SK-N-SH (cell line): ENCODE measurements around the gene EFCC1. TPM values are rescaled to one million over a fixed set of nuclear protein-coding genes. Genes with fewer than 3 reads are reported as not detected.

Source experiments
- CTCF ChIA-PET: fragments of 300-600, 350-600 bp; formaldehyde crosslinking; extraction: SDS; loops from one replicate; lab custom pipeline; 2021; lab: Yijun Ruan, JAX
- POLR2A ChIA-PET: fragments of 350-600 bp; sonication (Branson Sonifier 250); formaldehyde crosslinking; extraction: SDS; loops from one replicate; lab custom pipeline; 2020; ENCODE audit warnings: antibody characterized with exemption, inconsistent platforms; lab: Yijun Ruan, JAX
- DNase-seq: peaks from one replicate; pipeline ENCODE4 v3.0.0; 2012
- H2AFZ ChIP-seq: fragments of 200-600 bp; sonication (generic); 2 replicates; pipeline ENCODE4 v1.8.1; 2016; ENCODE audit warnings: antibody characterized with exemption, mild to moderate bottlenecking, low read depth
- H3F3A ChIP-seq: fragments of 200-600 bp; sonication (generic); replicated peaks from 2 replicates; pipeline ENCODE3; 2016; ENCODE audit warnings: antibody characterized with exemption, mild to moderate bottlenecking; ENCODE audit not compliant: insufficient read depth
- H3K27ac ChIP-seq, 2 experiments: fragments of 200-500 bp in 1 of 2; fragments of 200-600 bp in 1 of 2; sonication (Bioruptor generic) in 1 of 2; sonication (generic), shearing (Covaris generic) in 1 of 2; 2 replicates each; pipeline versions ENCODE4 v1.5.1 to v1.6.1; 2014 to 2016; ENCODE audit warnings: low read depth in 2 of 2, inconsistent platforms in 1 of 2, low read length in 1 of 2, mild to moderate bottlenecking in 1 of 2, mixed read lengths in 1 of 2
- H3K27me3 ChIP-seq: fragments of 200-600 bp; sonication (generic), shearing (Covaris generic); 2 replicates; pipeline ENCODE4 v1.6.1; 2016; ENCODE audit warnings: mixed run types; ENCODE audit not compliant: insufficient read depth
- H3K36me3 ChIP-seq, 2 experiments: fragments of 200-500 bp in 1 of 2; fragments of 200-600 bp in 1 of 2; sonication (Bioruptor generic) in 1 of 2; sonication (generic) in 1 of 2; replicated peaks in 1 of 2; 2 replicates each; pipeline versions ENCODE3 to v1.5.1; 2014 to 2016; ENCODE audit warnings: low read length in 1 of 2, mild to moderate bottlenecking in 1 of 2; ENCODE audit not compliant: insufficient read depth in 2 of 2, control insufficient read depth in 1 of 2
- H3K4me1 ChIP-seq, 2 experiments: fragments of 200-500 bp in 1 of 2; fragments of 200-600 bp in 1 of 2; sonication (Bioruptor generic) in 1 of 2; sonication (generic), shearing (Covaris generic) in 1 of 2; 2 replicates each; pipeline versions ENCODE4 v1.5.1 to v1.6.1; 2014 to 2016; ENCODE audit warnings: low read depth in 1 of 2, low read length in 1 of 2, mixed run types in 1 of 2; ENCODE audit not compliant: insufficient read depth in 2 of 2, control insufficient read depth in 1 of 2
- H3K4me2 ChIP-seq: fragments of 200-600 bp; sonication (generic), shearing (Covaris generic); 2 replicates; pipeline ENCODE4 v1.6.1; 2017; ENCODE audit warnings: mixed run types
- H3K4me3 ChIP-seq, 2 experiments: fragments of 200-500 bp in 1 of 2; fragments of 200-600 bp in 1 of 2; sonication (Bioruptor generic) in 1 of 2; sonication (generic), shearing (Covaris generic) in 1 of 2; 2 replicates each; pipeline versions ENCODE4 v1.5.1 to v1.8.1; 2014 to 2016; ENCODE audit warnings: low read depth in 2 of 2, inconsistent platforms in 1 of 2, low read length in 1 of 2, mild to moderate bottlenecking in 1 of 2, mixed read lengths in 1 of 2, moderate library complexity in 1 of 2
- H3K79me2 ChIP-seq: fragments of 200-600 bp; sonication (generic); 2 replicates; pipeline ENCODE4 v1.8.1; 2017; ENCODE audit warnings: mild to moderate bottlenecking; ENCODE audit not compliant: insufficient read depth
- H3K9ac ChIP-seq: fragments of 200-600 bp; sonication (generic); 2 replicates; pipeline ENCODE4 v1.6.1; 2017; ENCODE audit warnings: mixed run types
- H3K9me2 ChIP-seq: fragments of 200-600 bp; sonication (generic); 2 replicates; pipeline ENCODE4 v1.6.1; 2017; ENCODE audit warnings: mixed run types
- H3K9me3 ChIP-seq: fragments of 200-600 bp; sonication (generic); 2 replicates; pipeline ENCODE4 v1.6.1; 2017; ENCODE audit warnings: mixed run types, mild to moderate bottlenecking, moderate library complexity
- H4K20me1 ChIP-seq: fragments of 200-600 bp; sonication (generic); 2 replicates; pipeline ENCODE4 v1.6.1; 2017; ENCODE audit warnings: mild to moderate bottlenecking, mixed run types; ENCODE audit not compliant: insufficient read depth
- CHD2 ChIP-seq: fragments of 150-350 bp; IDR thresholded peaks from 2 replicates; pipeline ENCODE4 v1.6.1; 2018; ENCODE audit warnings: low read length; ENCODE audit not compliant: partially characterized antibody
- CTCF ChIP-seq: fragments of 200-600 bp; sonication (generic); IDR thresholded peaks from 2 replicates; pipeline ENCODE4 v1.6.1; 2017; ENCODE audit warnings: antibody characterized with exemption, mild to moderate bottlenecking, moderate library complexity
- EP300 ChIP-seq, 2 experiments: IDR thresholded peaks; 2 replicates each; pipeline versions ENCODE4 v1.4.0 to v1.6.1; 2012; ENCODE audit warnings: borderline replicate concordance in 1 of 2, low read depth in 1 of 2, low read length in 1 of 2
- FOSL2 ChIP-seq: IDR thresholded peaks from 2 replicates; pipeline ENCODE4 v1.4.0; 2012; ENCODE audit warnings: low read depth, mild to moderate bottlenecking, moderate library complexity, borderline replicate concordance
- FOXM1 ChIP-seq: IDR thresholded peaks from 2 replicates; pipeline ENCODE4 v1.4.0; 2012; ENCODE audit warnings: low read depth, mild to moderate bottlenecking
- GABPA ChIP-seq: IDR thresholded peaks from 2 replicates; pipeline ENCODE4 v1.4.0; 2012; ENCODE audit warnings: low read depth, mild to moderate bottlenecking
- JUND ChIP-seq: IDR thresholded peaks from 2 replicates; pipeline ENCODE4 v1.4.0; 2012
- MEF2A ChIP-seq: IDR thresholded peaks from 2 replicates; pipeline ENCODE4 v1.4.0; 2012; ENCODE audit warnings: low read depth, borderline replicate concordance
- NFIC ChIP-seq: IDR thresholded peaks from 2 replicates; pipeline ENCODE4 v1.4.0; 2012; ENCODE audit warnings: borderline replicate concordance
- PBX3 ChIP-seq: IDR thresholded peaks from 2 replicates; pipeline ENCODE4; 2012
- POLR2AphosphoS5 ChIP-seq: IDR thresholded peaks from 2 replicates; pipeline ENCODE4 v1.6.1; 2012; ENCODE audit warnings: low read depth, low read length
- RFX5 ChIP-seq: IDR thresholded peaks from 2 replicates; pipeline ENCODE4 v1.6.1; 2012; ENCODE audit warnings: mild to moderate bottlenecking, improper control_type of control experiment, low read length
- TAF1 ChIP-seq: IDR thresholded peaks from 2 replicates; pipeline ENCODE4 v1.6.1; 2012; ENCODE audit warnings: low read depth, mild to moderate bottlenecking, low read length, moderate library complexity, borderline replicate concordance
- TEAD4 ChIP-seq: IDR thresholded peaks from 2 replicates; pipeline ENCODE4 v1.4.0; 2012; ENCODE audit warnings: mild to moderate bottlenecking, borderline replicate concordance; ENCODE audit not compliant: insufficient read depth
- YY1 ChIP-seq: IDR thresholded peaks from 2 replicates; pipeline ENCODE4 v1.4.0; 2012; ENCODE audit warnings: low read depth, mild to moderate bottlenecking
- WGBS: methylation state at CpG from one replicate; pipeline ENCODE4 v1.1.6; 2017; ENCODE audit warnings: low lambda C conversion rate; 5-methylcytosine and 5-hydroxymethylcytosine counted together
- polyA plus RNA-seq, 3 experiments: library from polyadenylated mRNA; depleted of rRNA; stranded (reverse); fragments of >200 nt; gene quantifications; 2 replicates each; pipeline ENCODE4 v1.2.3, GENCODE V29; 2012
- TF ChIP-seq, protein P1 (sequence below): IDR thresholded peaks from 2 replicates; pipeline ENCODE4 v1.4.0; 2012; ENCODE audit warnings: low read depth, borderline replicate concordance

Gene EFCC1
- polyA plus RNA-seq, 1 of the 3 experiments (the other 2 are of a cell fraction) = not detected

- no peaks in the 10 kb centered on the region for H3K27me3 ChIP-seq
- H3K9ac ChIP-seq = no peak overlapping the region
- ChIA-PET POLR2A (interaction anchor here (0.7 kb wide), 1 partner anchor 132 kb away, joined by 4 read pairs; no protein-coding TSS in a partner anchor), CTCF (interaction anchor here (2.5 kb wide), 1 partner anchor 114 kb away, joined by 15 read pairs; no protein-coding TSS in a partner anchor)
- no peak overlapping the region for H3K27ac ChIP-seq
- no peaks in the 10 kb centered on the region for H3F3A ChIP-seq
- TF ChIP-seq CTCF = no peak
- TF ChIP-seq GABPA = no peak
- TF ChIP-seq CHD2 = no peak
- no peak for TF ChIP-seq PBX3
- no peak for TF ChIP-seq POLR2AphosphoS5
- TF ChIP-seq FOSL2 = no peak
- no peak for TF ChIP-seq MEF2A
- TF ChIP-seq TAF1 = no peak
- no peak for TF ChIP-seq TEAD4
- TF ChIP-seq, protein P1, sequence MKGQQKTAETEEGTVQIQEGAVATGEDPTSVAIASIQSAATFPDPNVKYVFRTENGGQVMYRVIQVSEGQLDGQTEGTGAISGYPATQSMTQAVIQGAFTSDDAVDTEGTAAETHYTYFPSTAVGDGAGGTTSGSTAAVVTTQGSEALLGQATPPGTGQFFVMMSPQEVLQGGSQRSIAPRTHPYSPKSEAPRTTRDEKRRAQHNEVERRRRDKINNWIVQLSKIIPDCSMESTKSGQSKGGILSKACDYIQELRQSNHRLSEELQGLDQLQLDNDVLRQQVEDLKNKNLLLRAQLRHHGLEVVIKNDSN = no peak
- no peak for TF ChIP-seq NFIC
- no peak for TF ChIP-seq YY1
- TF ChIP-seq FOXM1 = no peak
- TF ChIP-seq JUND = no peak
- TF ChIP-seq EP300 (IDR thresholded peaks at IDR 0.05; ENCODE audit: borderline replicate concordance in 1 of 2, low read depth in 1 of 2, low read length in 1 of 2) = no peak
- TF ChIP-seq RFX5 = no peak
- H3K4me1 ChIP-seq = no peaks in the 10 kb centered on the region
- no peaks in the 10 kb centered on the region for H3K9me2 ChIP-seq
- H2AFZ ChIP-seq = no peak overlapping the region
- no peak overlapping the region for H3K4me3 ChIP-seq
- H3K79me2 ChIP-seq = no peaks in the 10 kb centered on the region
- no peak overlapping the region for H3K4me2 ChIP-seq
- H4K20me1 ChIP-seq = no peaks in the 10 kb centered on the region
- 100% methylated on average over 3 of the region's 6 CpGs for WGBS
- no peaks in the 10 kb centered on the region for H3K9me3 ChIP-seq
- no peaks in the 10 kb centered on the region for H3K36me3 ChIP-seq
- DNase-seq = no peak
Observed at GRCh38 chr3:129084501-129084900, 83.4 kb downstream of the EFCC1 start.
